ENCODE measurements around the gene ERBB4. TPM values are rescaled to one million over a fixed set of nuclear protein-coding genes. Genes with fewer than 3 reads are reported as not detected.

Gene ERBB4
- total and polyA plus RNA-seq, 7 donors = 0.07 to 7.5 (median 2.0) TPM

GRCh38 chr2:212328136-212328535, 210.5 kb downstream of the ERBB4 start:
- no peaks in the 10 kb centered on the region for H3K9me3 ChIP-seq
- TF ChIP-seq, protein P1, sequence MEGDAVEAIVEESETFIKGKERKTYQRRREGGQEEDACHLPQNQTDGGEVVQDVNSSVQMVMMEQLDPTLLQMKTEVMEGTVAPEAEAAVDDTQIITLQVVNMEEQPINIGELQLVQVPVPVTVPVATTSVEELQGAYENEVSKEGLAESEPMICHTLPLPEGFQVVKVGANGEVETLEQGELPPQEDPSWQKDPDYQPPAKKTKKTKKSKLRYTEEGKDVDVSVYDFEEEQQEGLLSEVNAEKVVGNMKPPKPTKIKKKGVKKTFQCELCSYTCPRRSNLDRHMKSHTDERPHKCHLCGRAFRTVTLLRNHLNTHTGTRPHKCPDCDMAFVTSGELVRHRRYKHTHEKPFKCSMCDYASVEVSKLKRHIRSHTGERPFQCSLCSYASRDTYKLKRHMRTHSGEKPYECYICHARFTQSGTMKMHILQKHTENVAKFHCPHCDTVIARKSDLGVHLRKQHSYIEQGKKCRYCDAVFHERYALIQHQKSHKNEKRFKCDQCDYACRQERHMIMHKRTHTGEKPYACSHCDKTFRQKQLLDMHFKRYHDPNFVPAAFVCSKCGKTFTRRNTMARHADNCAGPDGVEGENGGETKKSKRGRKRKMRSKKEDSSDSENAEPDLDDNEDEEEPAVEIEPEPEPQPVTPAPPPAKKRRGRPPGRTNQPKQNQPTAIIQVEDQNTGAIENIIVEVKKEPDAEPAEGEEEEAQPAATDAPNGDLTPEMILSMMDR (IDR thresholded peaks at IDR 0.05) = no peak
- ATAC-seq (no peak), DNase-seq (no peak)
- peaks cover 25% of the 10 kb centered on the region for H3K4me1 ChIP-seq
- H3K27ac ChIP-seq = no peak overlapping the region
- intact Hi-C loops (cut with DNase I) = no loop called here
- WGBS, 3 donors = 71 to 75% (median 73%) methylated on average over 2 of the region's 2 CpGs
- H3K36me3 ChIP-seq (ENCODE audit: insufficient read depth in 1 of 2, low read depth in 1 of 2) = no peaks in the 10 kb centered on the region
- no peaks in the 10 kb centered on the region for H3K27me3 ChIP-seq (ENCODE audit: insufficient read depth in 3 of 3, low read length in 2 of 3)
- H3K4me3 ChIP-seq = no peak overlapping the region

GRCh38 chr2:212327171-212327809, 211.3 kb downstream of the ERBB4 start:
- DNase-seq (no peak), ATAC-seq (peak in 3 of 4 donors; percentile 46 to 77 (median 60))
- H3K9me3 ChIP-seq = no peaks in the 10 kb centered on the region
- H3K4me1 ChIP-seq = peaks cover 25% of the 10 kb centered on the region
- H3K4me3 ChIP-seq = no peak overlapping the region
- TF ChIP-seq, protein P1 (IDR thresholded peaks at IDR 0.05) = no peak
- H3K27ac ChIP-seq = no peak overlapping the region
- WGBS, 3 donors = 75 to 84% (median 81%) methylated on average over 4 of the region's 4 CpGs
- intact Hi-C loops (cut with DNase I) = no loop called here
- H3K36me3 ChIP-seq (ENCODE audit: insufficient read depth in 1 of 2, low read depth in 1 of 2) = no peaks in the 10 kb centered on the region
- no peaks in the 10 kb centered on the region for H3K27me3 ChIP-seq (ENCODE audit: insufficient read depth in 3 of 3, low read length in 2 of 3)

DNA sequence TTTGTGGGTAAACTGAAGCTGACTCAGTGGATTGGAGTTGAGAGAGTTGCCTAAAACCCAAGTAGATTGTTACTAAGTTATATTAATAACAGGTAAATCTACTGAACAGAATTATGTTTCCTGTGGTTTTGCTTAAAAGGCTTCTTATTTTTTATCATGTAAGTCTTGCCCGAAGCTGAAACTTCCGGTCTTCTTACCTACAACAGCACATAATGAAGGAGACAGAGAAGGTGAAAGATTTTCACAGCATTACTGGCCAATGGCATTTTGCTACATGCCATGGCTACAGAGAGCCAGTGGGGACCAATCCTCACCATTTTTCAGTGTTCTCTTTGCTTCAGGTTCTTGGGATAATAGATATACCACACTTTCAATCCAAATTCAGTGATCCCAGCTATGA, 220.0 kb downstream of the ERBB4 start:
- 91 to 95% (median 93%) methylated on average over 2 of the region's 2 CpGs for whole genome bisulfite sequencing, 3 donors
- Histone ChIP-seq H3K4me1 (no peaks in the 10 kb centered on the region), H3K27ac (no peak overlapping the region), H3K27me3 (ENCODE audit: insufficient read depth in 3 of 3, low read length in 2 of 3) (no peaks in the 10 kb centered on the region), H3K9me3 (no peaks in the 10 kb centered on the region), H3K36me3 (ENCODE audit: insufficient read depth in 1 of 2, low read depth in 1 of 2) (no peaks in the 10 kb centered on the region), H3K4me3 (no peak overlapping the region)
- ATAC-seq (no peak), DNase-seq (no peak)
- intact Hi-C loops (cut with DNase I) = no loop called here
- TF ChIP-seq, protein P1 (IDR thresholded peaks at IDR 0.05) = no peak

- TF ChIP-seq, protein P1 (IDR thresholded peaks at IDR 0.05) = no peak
- H3K4me1 ChIP-seq = no peaks in the 10 kb centered on the region
- no peaks in the 10 kb centered on the region for H3K9me3 ChIP-seq
- no peak overlapping the region for H3K27ac ChIP-seq
- H3K27me3 ChIP-seq (ENCODE audit: insufficient read depth in 3 of 3, low read length in 2 of 3) = no peaks in the 10 kb centered on the region
- intact Hi-C loops (cut with DNase I) = no loop called here
- no peak overlapping the region for H3K4me3 ChIP-seq
- no peak for DNase-seq
- no peak for ATAC-seq
- no peaks in the 10 kb centered on the region for H3K36me3 ChIP-seq (ENCODE audit: insufficient read depth in 1 of 2, low read depth in 1 of 2)
Measured at GRCh38 chr2:212314680-212315079, 223.9 kb downstream of the ERBB4 start.

GRCh38 chr2:212311807-212312404, 226.7 kb downstream of the ERBB4 start:
- ATAC-seq (no peak), DNase-seq (no peak)
- 88 to 92% (median 91%) methylated on average over 3 of the region's 3 CpGs for WGBS, 3 donors
- no peaks in the 10 kb centered on the region for H3K4me1 ChIP-seq
- no peaks in the 10 kb centered on the region for H3K36me3 ChIP-seq (ENCODE audit: insufficient read depth in 1 of 2, low read depth in 1 of 2)
- no peaks in the 10 kb centered on the region for H3K27me3 ChIP-seq (ENCODE audit: insufficient read depth in 3 of 3, low read length in 2 of 3)
- no peaks in the 10 kb centered on the region for H3K9me3 ChIP-seq
- intact Hi-C loops (cut with DNase I) = no loop called here
- TF ChIP-seq, protein P1 (IDR thresholded peaks at IDR 0.05) = no peak
- H3K4me3 ChIP-seq = no peak overlapping the region
- H3K27ac ChIP-seq = no peak overlapping the region
